Activated gamma-delta T cell (primary cell): Measurements from ENCODE around the gene LTB.

Source experiments
- DNase-seq: peaks from one replicate; lab custom pipeline; 2025; lab: John Stamatoyannopoulos, UW
- total RNA-seq, 2 donors: gene quantifications; one replicate each; lab custom pipeline; 2026; lab: John Stamatoyannopoulos, UW

The LTB gene
- 97.7 to 286 reads per million in 2 donors for total RNA-seq

GRCh38 chr6:31582230-31582643 lies at the start of gene LTB:
LTB (minus strand) TSS chr6:31582424; CDS start chr6:31582417, 7 bp downstream.
- no peak for DNase-seq

GRCh38 chr6:31631681-31632278 lies 49.6 kb upstream of the LTB start:
- no peak for DNase-seq

DNA sequence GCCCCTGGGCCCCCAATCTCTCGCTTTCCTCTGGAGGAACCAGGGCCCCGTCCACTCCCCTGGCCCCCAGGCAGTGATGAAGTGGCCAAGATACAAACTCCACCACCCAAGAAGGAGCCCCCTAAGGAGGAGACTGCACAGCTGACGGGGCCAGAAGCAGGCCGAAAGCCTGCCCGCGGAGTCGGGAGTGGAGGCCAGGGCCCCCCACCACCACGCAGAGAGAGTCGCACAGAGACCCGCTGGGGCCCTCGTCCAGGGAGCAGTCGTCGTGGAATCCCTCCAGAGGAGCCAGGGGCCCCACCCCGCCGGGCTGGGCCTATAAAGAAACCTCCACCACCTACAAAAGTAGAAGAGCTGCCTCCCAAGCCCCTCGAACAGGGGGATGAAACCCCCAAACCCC lies 49.0 kb upstream of the LTB start:
- DNase-seq = no peak

GRCh38 chr6:31630177-31630934 lies 48.1 kb upstream of the LTB start:
- no peak for DNase-seq

- DNase-seq = no peak
Observed at GRCh38 chr6:31629014-31629413, 46.8 kb upstream of the LTB start.

GRCh38 chr6:31627690-31628287 lies 45.6 kb upstream of the LTB start:
- DNase-seq = no peak

GRCh38 chr6:31626952-31627351 lies 44.7 kb upstream of the LTB start:
- DNase-seq = no peak

DNA sequence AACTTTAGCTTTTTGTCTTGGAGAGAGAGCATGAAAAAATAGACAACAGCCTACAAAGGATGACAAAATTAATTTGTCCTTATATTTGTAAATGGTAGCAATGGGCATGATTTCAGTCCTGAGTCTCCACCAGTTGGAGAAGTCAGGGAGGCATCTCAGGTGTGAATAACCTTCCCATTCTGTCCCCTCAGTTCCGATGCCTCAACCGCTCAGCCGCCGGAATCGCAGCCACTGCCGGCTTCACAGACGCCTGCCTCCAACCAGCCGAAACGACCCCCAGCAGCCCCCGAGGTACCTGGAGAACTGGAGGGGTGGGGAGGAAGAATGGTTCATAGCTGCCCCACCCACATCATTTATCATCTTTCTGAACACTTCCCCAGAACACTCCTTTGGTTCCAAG lies 41.8 kb upstream of the LTB start:
- no peak for DNase-seq

DNA sequence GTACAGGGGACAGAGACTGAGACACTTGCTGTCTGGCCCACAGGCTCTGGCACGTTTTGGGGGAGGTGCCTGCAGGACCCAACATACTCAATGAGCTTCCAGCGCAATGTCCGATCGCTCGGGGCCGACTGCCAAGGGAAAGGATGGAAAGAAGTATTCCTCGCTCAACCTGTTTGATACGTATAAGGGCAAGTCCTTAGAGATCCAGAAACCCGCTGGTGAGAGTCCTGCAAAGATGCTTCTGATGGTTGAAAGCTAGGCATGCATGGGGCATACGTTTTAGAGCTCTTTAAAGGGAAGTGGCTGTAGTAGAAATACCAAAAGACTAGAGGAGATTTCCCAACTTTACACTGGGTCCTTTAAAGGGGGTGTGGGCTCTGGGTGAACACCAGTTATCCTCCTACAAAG lies 40.5 kb upstream of the LTB start:
- DNase-seq = no peak

DNA sequence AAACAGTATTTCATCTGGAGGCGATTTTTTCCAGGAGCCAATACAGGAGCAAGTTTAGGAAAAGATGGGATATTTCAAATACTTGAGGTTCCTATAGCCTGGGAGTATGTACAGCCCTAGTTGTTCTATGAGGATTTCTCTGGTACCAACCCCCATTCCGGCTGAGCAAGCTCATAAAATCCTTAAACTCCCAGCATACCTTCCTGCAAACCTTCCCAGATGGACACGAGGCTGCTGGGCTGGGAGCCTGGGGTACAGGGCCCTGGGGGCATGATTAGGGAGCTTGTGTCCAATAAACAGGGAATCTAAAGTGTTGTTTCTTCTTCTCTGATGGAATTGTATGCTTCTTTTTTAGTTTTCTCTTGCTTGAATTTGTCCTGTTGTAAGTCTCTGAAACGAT lies 39.8 kb upstream of the LTB start:
- no peak for DNase-seq

- no peak for DNase-seq
Observed at GRCh38 chr6:31621320-31621939, 39.2 kb upstream of the LTB start.

DNA sequence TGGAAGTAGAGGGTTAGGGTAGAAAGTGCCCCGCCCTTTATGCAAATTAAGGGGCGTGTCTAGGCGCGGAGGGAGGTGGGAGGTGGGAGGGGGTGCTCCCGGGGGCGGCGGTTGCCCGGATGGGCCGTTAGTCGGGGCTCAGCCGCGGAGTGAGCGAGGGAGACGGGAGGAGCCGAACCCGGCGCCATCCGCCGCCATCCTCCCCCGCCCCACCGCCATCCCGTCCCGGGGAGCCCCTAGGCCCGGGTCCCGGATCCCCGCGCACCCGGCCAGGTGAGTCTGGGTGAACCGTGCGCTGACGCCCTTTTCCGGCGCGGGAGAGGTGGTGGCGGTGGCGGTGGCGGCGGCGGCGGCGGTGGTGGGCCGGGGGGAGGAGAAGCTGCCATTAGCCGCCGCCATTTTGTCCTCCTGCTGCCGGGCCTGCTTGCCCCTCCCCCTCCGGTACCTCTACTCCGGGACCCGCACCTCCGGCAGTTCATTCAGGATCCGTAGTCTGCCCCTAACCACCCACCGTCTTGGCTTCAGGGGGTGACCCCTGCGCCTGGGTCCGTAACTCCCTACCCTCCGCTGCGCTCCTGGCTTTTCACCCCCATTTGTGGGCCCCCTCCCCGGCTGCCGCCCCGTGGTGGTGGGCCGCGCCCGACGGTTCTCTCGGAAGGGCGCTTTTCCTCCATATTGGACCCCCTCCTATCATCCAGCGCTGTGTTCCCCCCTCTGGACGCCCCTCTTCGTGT lies 38.5 kb upstream of the LTB start, which contains the start of gene PRRC2A:
TSS of gene PRRC2A (plus strand) at position 130 of the 734 bp plus-strand sequence. CDS start 2,075 bp downstream, outside the sequence.
- DNase-seq = peak; percentile 88

GRCh38 chr6:31619805-31620585 lies 37.8 kb upstream of the LTB start:
- peak; percentile 90 for DNase-seq

DNA sequence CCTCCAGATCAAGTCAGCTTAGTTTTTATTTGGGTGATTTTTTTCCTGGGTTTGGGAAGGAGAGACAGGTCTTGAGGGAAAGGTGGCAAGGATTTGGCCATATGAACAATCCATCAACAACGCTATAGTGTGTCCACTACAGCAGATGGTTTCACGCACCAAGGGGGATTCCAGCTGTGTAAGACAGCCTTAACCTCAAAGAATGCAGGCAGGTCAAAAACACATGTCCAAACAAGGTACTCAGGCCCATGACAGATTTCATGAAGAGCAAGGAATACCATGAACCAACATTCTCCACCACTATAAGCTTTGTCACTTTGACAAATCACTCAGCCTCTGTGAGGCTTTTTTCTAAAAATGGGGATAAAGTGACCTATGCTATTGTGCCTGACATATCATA lies 34.8 kb upstream of the LTB start:
- DNase-seq = no peak

- no peak for DNase-seq
Observed at GRCh38 chr6:31615748-31616147, 33.5 kb upstream of the LTB start.

GRCh38 chr6:31614684-31615578 lies 32.7 kb upstream of the LTB start, which contains the start of gene AIF1:
AIF1 (plus strand) TSS chr6:31615234; CDS start chr6:31615330, 96 bp downstream.
- no peak for DNase-seq

GRCh38 chr6:31614075-31614619 lies 31.9 kb upstream of the LTB start:
- DNase-seq = no peak

DNA sequence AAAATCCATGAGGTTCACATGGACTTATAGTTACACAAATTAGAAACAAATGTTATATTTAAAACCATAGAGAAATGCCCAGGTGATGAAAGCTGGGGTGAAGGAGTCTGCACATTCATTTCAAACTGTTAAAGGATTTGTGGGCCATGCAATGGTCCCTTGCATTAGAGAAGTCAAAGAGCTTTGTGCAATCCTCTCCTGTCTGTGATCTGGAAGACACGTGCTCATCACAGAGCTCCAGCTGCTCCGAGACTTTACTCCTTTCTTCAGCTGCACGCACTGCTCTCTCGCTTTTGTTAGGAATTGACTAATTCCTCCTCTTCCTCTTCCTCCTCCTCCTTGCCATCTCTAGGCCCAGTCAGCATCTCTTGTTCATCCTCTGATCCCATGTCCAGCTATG lies 28.7 kb upstream of the LTB start:
- DNase-seq = no peak

- DNase-seq = no peak
Observed at GRCh38 chr6:31609519-31610406, 27.5 kb upstream of the LTB start.
